Progenitor cell of endocrine pancreas (in vitro differentiated cells): ENCODE data around the gene ZNF331. TPM values are rescaled to one million over a fixed set of nuclear protein-coding genes. Genes with fewer than 3 reads are reported as not detected.
A peak's percentile ranks its signal among the peaks of the same experiment; 100 is the strongest.

Experiments
- DNase-seq: peaks from one replicate; pipeline ENCODE4 v3.0.0; 2021; ENCODE audit warnings: low spot score; ENCODE audit not compliant: unreplicated experiment
- H3K27ac Mint-ChIP-seq: 2 replicates; pipeline ENCODE4 v1.8.0; 2021; ENCODE audit warnings: mild to moderate bottlenecking, moderate library complexity, mixed read lengths
- H3K27me3 Mint-ChIP-seq: 2 replicates; pipeline ENCODE4 v1.8.0; 2021; ENCODE audit warnings: mixed read lengths
- H3K36me3 Mint-ChIP-seq: 2 replicates; pipeline ENCODE4 v1.8.0; 2022; ENCODE audit warnings: mixed read lengths; ENCODE audit not compliant: insufficient read depth
- H3K4me1 Mint-ChIP-seq: 2 replicates; pipeline ENCODE4 v1.8.0; 2021; ENCODE audit warnings: low read depth, mixed read lengths
- H3K4me3 Mint-ChIP-seq: 2 replicates; pipeline ENCODE4 v1.8.0; 2021; ENCODE audit warnings: low read depth, mild to moderate bottlenecking, moderate library complexity, mixed read lengths
- H3K9me3 Mint-ChIP-seq: 2 replicates; pipeline ENCODE4 v1.8.0; 2021; ENCODE audit warnings: low read depth, mixed read lengths
- CTCF ChIP-seq: fragments of 200-600 bp; sonication (generic); IDR thresholded peaks from one replicate; pipeline ENCODE4 v1.5.0; 2021; ENCODE audit warnings: antibody characterized with exemption, mild to moderate bottlenecking; ENCODE audit not compliant: unreplicated experiment
- total RNA-seq: library from RNA; stranded (reverse); gene quantifications from 2 replicates; pipeline ENCODE4 v1.2.1, GENCODE V29; 2021

Gene ZNF331
- total RNA-seq, 1 donor from 2014 or later, result 29.9 TPM

GRCh38 chr19:53549340-53549739 lies 11.4 kb downstream of the ZNF331 start:
- H3K27me3 Mint-ChIP-seq, result no peaks in the 10 kb centered on the region
- no peak overlapping the region for H3K27ac Mint-ChIP-seq
- H3K9me3 Mint-ChIP-seq, result no peaks in the 10 kb centered on the region
- H3K4me1 Mint-ChIP-seq, result peaks cover 6% of the 10 kb centered on the region
- DNase-seq, result no peak
- H3K4me3 Mint-ChIP-seq, result no peak overlapping the region
- H3K36me3 Mint-ChIP-seq, result peaks cover 1% of the 10 kb centered on the region
- TF ChIP-seq CTCF, result no peak

GRCh38 chr19:53552001-53552721 lies 14.2 kb downstream of the ZNF331 start:
- no peaks in the 10 kb centered on the region for H3K27me3 Mint-ChIP-seq
- H3K4me3 Mint-ChIP-seq, result no peak overlapping the region
- no peaks in the 10 kb centered on the region for H3K4me1 Mint-ChIP-seq
- no peak for TF ChIP-seq CTCF
- H3K27ac Mint-ChIP-seq, result no peak overlapping the region
- H3K36me3 Mint-ChIP-seq, result peaks cover 3% of the 10 kb centered on the region
- DNase-seq, result no peak
- H3K9me3 Mint-ChIP-seq, result no peaks in the 10 kb centered on the region

GRCh38 chr19:53553156-53553555 lies 15.2 kb downstream of the ZNF331 start:
- H3K4me3 Mint-ChIP-seq, result no peak overlapping the region
- H3K27me3 Mint-ChIP-seq, result no peaks in the 10 kb centered on the region
- H3K36me3 Mint-ChIP-seq, result peaks cover 3% of the 10 kb centered on the region
- no peaks in the 10 kb centered on the region for H3K4me1 Mint-ChIP-seq
- no peak for DNase-seq
- no peak overlapping the region for H3K27ac Mint-ChIP-seq
- TF ChIP-seq CTCF, result no peak
- no peaks in the 10 kb centered on the region for H3K9me3 Mint-ChIP-seq

- Mint-ChIP-seq H3K4me3 (no peak overlapping the region), H3K9me3 (peaks cover 4% of the 10 kb centered on the region), H3K4me1 (no peaks in the 10 kb centered on the region), H3K36me3 (peaks cover 7% of the 10 kb centered on the region), H3K27me3 (no peaks in the 10 kb centered on the region), H3K27ac (no peak overlapping the region)
- TF ChIP-seq CTCF, result no peak
- DNase-seq, result no peak
Observed at GRCh38 chr19:53553865-53554791, 16.2 kb downstream of the ZNF331 start.

GRCh38 chr19:53554804-53555203 lies 16.9 kb downstream of the ZNF331 start:
- DNase-seq, result no peak
- H3K9me3 Mint-ChIP-seq, result peaks cover 11% of the 10 kb centered on the region
- H3K36me3 Mint-ChIP-seq, result peaks cover 14% of the 10 kb centered on the region
- peak overlapping the region; percentile 69 for H3K27ac Mint-ChIP-seq
- H3K27me3 Mint-ChIP-seq, result no peaks in the 10 kb centered on the region
- no peak overlapping the region for H3K4me3 Mint-ChIP-seq
- H3K4me1 Mint-ChIP-seq, result no peaks in the 10 kb centered on the region
- no peak for TF ChIP-seq CTCF
